ENCODE data around the gene WNK2. TPM values are rescaled to one million over a fixed set of nuclear protein-coding genes. Genes with fewer than 3 reads are reported as not detected.

The WNK2 gene
- total RNA-seq, 2 experiments from 2014 or later = 1.7 to 2.8 TPM

- ATAC-seq (no peak), DNase-seq (no peak)
- H3K36me3 Mint-ChIP-seq (ENCODE audit: low read depth) = no peaks in the 10 kb centered on the region
- POLR2A ChIA-PET = interaction anchor here (1.1 to 1.2 kb wide), 2 partner anchors 167 to 291 kb away, joined by 3 read pairs; partner anchors contain the start of gene FAM120AOS
- intact Hi-C loops (cut with micrococcal nuclease) = no loop called here
- CTCF ChIA-PET = interaction anchor here (0.6 to 2.9 kb wide), 6 partner anchors 8 to 208 kb away, joined by 3 to 13 read pairs (median 4); no protein-coding TSS in a partner anchor
- H3K27ac Mint-ChIP-seq = no peak overlapping the region
- TF ChIP-seq CTCF (IDR thresholded peaks at IDR 0.05) = no peak
- peaks cover 6% of the 10 kb centered on the region for H3K4me1 Mint-ChIP-seq (ENCODE audit: low read depth)
- no peaks in the 10 kb centered on the region for H3K9me3 Mint-ChIP-seq
- H3K4me3 Mint-ChIP-seq = no peak overlapping the region
- no peaks in the 10 kb centered on the region for H3K27me3 Mint-ChIP-seq
Measured at GRCh38 chr9:93161786-93162562, 22.0 kb upstream of the WNK2 start.

GRCh38 chr9:93164085-93164484 lies 19.9 kb upstream of the WNK2 start:
- ATAC-seq (no peak), DNase-seq (no peak)
- no peaks in the 10 kb centered on the region for H3K27me3 Mint-ChIP-seq
- no peaks in the 10 kb centered on the region for H3K36me3 Mint-ChIP-seq (ENCODE audit: low read depth)
- no peaks in the 10 kb centered on the region for H3K9me3 Mint-ChIP-seq
- H3K4me1 Mint-ChIP-seq (ENCODE audit: low read depth) = peaks cover 6% of the 10 kb centered on the region
- no peak overlapping the region for H3K27ac Mint-ChIP-seq
- TF ChIP-seq CTCF (IDR thresholded peaks at IDR 0.05) = no peak
- ChIA-PET POLR2A (no interaction called here), CTCF (no interaction called here)
- intact Hi-C loops (cut with micrococcal nuclease) = no loop called here
- H3K4me3 Mint-ChIP-seq = no peak overlapping the region

GRCh38 chr9:93166699-93167098 lies 17.2 kb upstream of the WNK2 start:
- ChIA-PET POLR2A (no interaction called here), CTCF (interaction anchor here (1.4 kb wide), 1 partner anchor 146 kb away, joined by 3 read pairs; no protein-coding TSS in a partner anchor)
- no peak for TF ChIP-seq CTCF (IDR thresholded peaks at IDR 0.05)
- no peak overlapping the region for H3K27ac Mint-ChIP-seq
- DNase-seq (no peak), ATAC-seq (no peak)
- H3K27me3 Mint-ChIP-seq = no peaks in the 10 kb centered on the region
- H3K36me3 Mint-ChIP-seq (ENCODE audit: low read depth) = no peaks in the 10 kb centered on the region
- intact Hi-C loops (cut with micrococcal nuclease) = no loop called here
- H3K4me3 Mint-ChIP-seq = no peak overlapping the region
- no peaks in the 10 kb centered on the region for H3K4me1 Mint-ChIP-seq (ENCODE audit: low read depth)
- H3K9me3 Mint-ChIP-seq = no peaks in the 10 kb centered on the region

GRCh38 chr9:93167185-93167584 lies 16.8 kb upstream of the WNK2 start:
- ChIA-PET CTCF (interaction anchor here (0.8 to 1.4 kb wide), 2 partner anchors 8 to 145 kb away, joined by 3 read pairs; no protein-coding TSS in a partner anchor), POLR2A (no interaction called here)
- no peak for ATAC-seq
- Mint-ChIP-seq H3K27ac (no peak overlapping the region), H3K4me1 (ENCODE audit: low read depth) (no peaks in the 10 kb centered on the region), H3K4me3 (no peak overlapping the region), H3K36me3 (ENCODE audit: low read depth) (no peaks in the 10 kb centered on the region), H3K9me3 (no peaks in the 10 kb centered on the region), H3K27me3 (no peaks in the 10 kb centered on the region)
- DNase-seq = no peak
- intact Hi-C loops (cut with micrococcal nuclease) = no loop called here
- no peak for TF ChIP-seq CTCF (IDR thresholded peaks at IDR 0.05)

GRCh38 chr9:93167838-93168237 lies 16.1 kb upstream of the WNK2 start:
- ChIA-PET POLR2A (no interaction called here), CTCF (interaction anchor here (0.8 to 1.4 kb wide), 2 partner anchors 8 to 145 kb away, joined by 3 read pairs; no protein-coding TSS in a partner anchor)
- intact Hi-C loops (cut with micrococcal nuclease) = no loop called here
- TF ChIP-seq CTCF (IDR thresholded peaks at IDR 0.05) = no peak
- Mint-ChIP-seq H3K4me1 (ENCODE audit: low read depth) (no peaks in the 10 kb centered on the region), H3K36me3 (ENCODE audit: low read depth) (no peaks in the 10 kb centered on the region), H3K27me3 (no peaks in the 10 kb centered on the region), H3K27ac (no peak overlapping the region), H3K4me3 (no peak overlapping the region), H3K9me3 (no peaks in the 10 kb centered on the region)
- no peak for ATAC-seq
- DNase-seq = no peak
